ENCODE data around the gene SOX18. TPM values are rescaled to one million over a fixed set of nuclear protein-coding genes. Genes with fewer than 3 reads are reported as not detected.

SOX18 gene
- total RNA-seq, 1 experiment from 2014 or later = 0.16 TPM

GRCh38 chr20:64051033-64051452 lies 1.6 kb upstream of the SOX18 start:
- Mint-ChIP-seq H3K27ac (ENCODE audit: low read depth, unreplicated experiment) (no peak overlapping the region), H3K4me1 (ENCODE audit: insufficient read depth, unreplicated experiment) (peaks cover 9% of the 10 kb centered on the region), H3K27me3 (ENCODE audit: insufficient read depth, unreplicated experiment) (no peaks in the 10 kb centered on the region), H3K36me3 (ENCODE audit: insufficient read depth, unreplicated experiment) (no peaks in the 10 kb centered on the region), H3K4me3 (ENCODE audit: unreplicated experiment) (no peak overlapping the region), H3K9me3 (ENCODE audit: unreplicated experiment) (no peaks in the 10 kb centered on the region)
- ChIA-PET CTCF (interaction anchor here (1.0 to 13.7 kb wide), 2 partner anchors 9 to 10 kb away, joined by 3 to 284 read pairs; partner anchors contain the start of gene C20orf204), POLR2A (interaction anchor here (0.8 to 3.0 kb wide), 3 partner anchors 10 to 12 kb away, joined by 3 to 11 read pairs (median 3); no protein-coding TSS in a partner anchor)
- DNase-seq (ENCODE audit: unreplicated experiment) = no peak
- intact Hi-C loops (cut with micrococcal nuclease) = no loop called here
- no TSS peak for BruUV-seq (replicated peaks)
- no peak for TF ChIP-seq CTCF (IDR thresholded peaks at IDR 0.05; ENCODE audit: unreplicated experiment)

- intact Hi-C loops (cut with micrococcal nuclease) = no loop called here
- Mint-ChIP-seq H3K9me3 (ENCODE audit: unreplicated experiment) (no peaks in the 10 kb centered on the region), H3K27ac (ENCODE audit: low read depth, unreplicated experiment) (no peak overlapping the region), H3K27me3 (ENCODE audit: insufficient read depth, unreplicated experiment) (no peaks in the 10 kb centered on the region), H3K36me3 (ENCODE audit: insufficient read depth, unreplicated experiment) (no peaks in the 10 kb centered on the region), H3K4me3 (ENCODE audit: unreplicated experiment) (no peak overlapping the region), H3K4me1 (ENCODE audit: insufficient read depth, unreplicated experiment) (peaks cover 12% of the 10 kb centered on the region)
- no TSS peak for BruUV-seq (replicated peaks)
- DNase-seq (ENCODE audit: unreplicated experiment) = no peak
- CTCF ChIA-PET = interaction anchor here (0.6 to 13.7 kb wide), 2 partner anchors 10 to 95 kb away, joined by 3 to 284 read pairs; partner anchors contain the start of gene C20orf204
- POLR2A ChIA-PET = interaction anchor here (0.9 to 3.0 kb wide), 2 partner anchors 12 kb away, joined by 3 to 11 read pairs; no protein-coding TSS in a partner anchor
- TF ChIP-seq CTCF (IDR thresholded peaks at IDR 0.05; ENCODE audit: unreplicated experiment) = no peak
Observed at GRCh38 chr20:64050261-64051032, 1.0 kb upstream of the SOX18 start.

GRCh38 chr20:64049878-64050260 lies 430 bp upstream of the SOX18 start:
- intact Hi-C loops (cut with micrococcal nuclease) = no loop called here
- no peak overlapping the region for H3K4me3 Mint-ChIP-seq (ENCODE audit: unreplicated experiment)

More at GRCh38 chr20:64049878-64050260, 430 bp upstream of the SOX18 start:
- no peak for TF ChIP-seq CTCF (IDR thresholded peaks at IDR 0.05; ENCODE audit: unreplicated experiment)
- H3K27ac Mint-ChIP-seq (ENCODE audit: low read depth, unreplicated experiment) = no peak overlapping the region
- H3K4me1 Mint-ChIP-seq (ENCODE audit: insufficient read depth, unreplicated experiment) = peaks cover 12% of the 10 kb centered on the region
- H3K27me3 Mint-ChIP-seq (ENCODE audit: insufficient read depth, unreplicated experiment) = no peaks in the 10 kb centered on the region
- CTCF ChIA-PET = interaction anchor here (13.7 kb wide), 1 partner anchor 9 kb away, joined by 284 read pairs; the partner anchor contains the start of gene C20orf204
- BruUV-seq (replicated peaks) = no TSS peak
- no peaks in the 10 kb centered on the region for H3K9me3 Mint-ChIP-seq (ENCODE audit: unreplicated experiment)
- DNase-seq (ENCODE audit: unreplicated experiment) = no peak
- POLR2A ChIA-PET = interaction anchor here (0.6 to 3.0 kb wide), 2 partner anchors 11 to 16 kb away, joined by 5 to 11 read pairs; no protein-coding TSS in a partner anchor
- H3K36me3 Mint-ChIP-seq (ENCODE audit: insufficient read depth, unreplicated experiment) = no peaks in the 10 kb centered on the region

Measured in MCF 10A (cell line).